Measurements from ENCODE around the gene PMM1. TPM values are rescaled to one million over a fixed set of nuclear protein-coding genes. Genes with fewer than 3 reads are reported as not detected.
"Not testable (repeated sequence)": the region's sequence is repeated elsewhere in the genome, so short reads cannot be mapped to it uniquely, and the experiment has no call there.

Gene PMM1
- total RNA-seq, 1 donor from 2014 or later, result 12.9 TPM

DNA sequence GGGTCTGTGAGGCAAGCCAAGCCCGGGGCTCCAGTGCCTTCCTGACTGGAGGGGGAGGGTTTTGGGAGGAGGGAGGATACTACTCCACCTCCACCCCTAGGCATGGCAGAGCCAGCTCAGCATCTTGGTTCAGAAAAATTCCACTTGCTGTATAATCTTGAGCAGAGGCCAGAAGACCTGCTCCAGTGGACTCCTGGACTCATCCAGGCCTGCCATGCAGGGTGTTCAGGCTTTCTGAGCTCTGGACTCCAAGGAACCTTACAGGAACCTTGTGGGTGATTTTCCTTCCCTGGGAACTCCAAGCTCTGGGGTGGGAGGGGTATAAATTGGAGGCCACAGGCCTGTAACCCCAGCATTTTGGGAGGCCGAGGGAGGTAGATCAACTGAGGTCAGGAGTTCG lies 19.4 kb downstream of the PMM1 start:
- intact Hi-C loops (cut with micrococcal nuclease), result no loop called here
- ATAC-seq, result no peak
- DNase-seq, result no peak

DNA sequence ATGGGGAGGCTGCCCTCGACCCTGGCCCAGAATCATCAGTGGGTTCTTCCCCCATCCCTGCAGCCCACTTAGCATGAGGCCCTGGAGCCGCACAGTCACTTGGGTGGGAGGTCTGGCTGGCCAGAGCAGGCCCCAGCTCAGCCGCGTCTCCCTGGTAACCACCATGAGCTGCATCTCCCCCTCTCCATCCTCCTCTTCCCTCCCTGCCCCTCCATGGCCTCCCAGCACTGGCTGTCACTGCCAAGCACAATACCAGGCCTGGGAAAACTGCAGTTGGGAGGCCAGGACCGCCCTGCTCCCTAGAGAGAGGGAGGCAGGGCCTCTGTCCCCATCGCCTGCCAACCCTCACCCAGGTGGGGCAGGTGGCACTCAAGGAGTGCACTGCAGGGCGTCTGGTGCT lies 20.8 kb downstream of the PMM1 start:
- intact Hi-C loops (cut with micrococcal nuclease), result no loop called here
- ATAC-seq, result peak; percentile 2
- DNase-seq, result no peak

DNA sequence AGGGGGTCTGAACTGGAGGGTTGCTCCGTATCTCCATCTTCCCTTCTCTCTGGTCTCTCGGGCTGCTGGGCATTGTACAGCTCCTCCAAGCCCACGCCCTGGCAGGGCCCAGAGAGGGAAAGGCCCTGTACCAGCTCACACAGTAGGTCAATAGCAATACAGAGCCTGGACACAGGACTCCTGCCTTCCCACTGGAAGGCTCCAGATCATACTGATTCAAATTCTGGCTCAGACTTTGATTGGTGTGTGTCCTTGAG lies 22.2 kb downstream of the PMM1 start:
- ATAC-seq, result no peak
- DNase-seq, result no peak
- intact Hi-C loops (cut with micrococcal nuclease), result no loop called here

DNA sequence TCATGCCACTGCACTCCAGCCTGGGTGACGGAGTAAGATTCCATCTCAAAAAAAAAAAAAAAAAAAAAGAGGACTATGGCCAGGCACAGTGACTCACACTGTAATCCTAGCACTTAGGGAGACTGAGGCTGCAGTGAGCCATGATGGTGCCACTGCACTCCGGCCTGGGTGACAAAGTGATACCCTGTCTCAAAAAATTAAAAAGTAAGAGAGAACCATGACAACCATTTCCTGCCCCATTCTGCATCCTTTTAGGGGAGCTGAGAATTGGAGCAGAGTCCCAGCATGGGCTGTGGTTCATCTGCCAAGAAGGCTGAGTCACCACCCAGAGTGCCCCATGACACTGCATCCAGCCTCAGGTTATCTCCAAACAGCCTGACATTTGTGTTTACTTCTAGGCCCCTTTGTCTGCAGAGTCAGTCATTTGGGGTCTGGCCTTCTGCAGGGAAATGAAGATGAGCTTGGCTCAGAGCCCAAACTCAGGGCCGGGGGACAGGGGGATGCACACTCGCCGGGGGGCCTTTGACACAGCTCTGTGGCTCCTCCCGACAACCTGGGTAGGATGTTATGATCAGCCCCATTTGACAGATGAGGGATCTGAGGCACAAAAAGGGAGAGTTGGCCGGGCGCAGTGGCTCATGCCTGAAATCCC lies 24.1 kb downstream of the PMM1 start:
- DNase-seq (peak; percentile 58), ATAC-seq (peak; percentile 17)
- intact Hi-C loops (cut with micrococcal nuclease), result no loop called here

DNA sequence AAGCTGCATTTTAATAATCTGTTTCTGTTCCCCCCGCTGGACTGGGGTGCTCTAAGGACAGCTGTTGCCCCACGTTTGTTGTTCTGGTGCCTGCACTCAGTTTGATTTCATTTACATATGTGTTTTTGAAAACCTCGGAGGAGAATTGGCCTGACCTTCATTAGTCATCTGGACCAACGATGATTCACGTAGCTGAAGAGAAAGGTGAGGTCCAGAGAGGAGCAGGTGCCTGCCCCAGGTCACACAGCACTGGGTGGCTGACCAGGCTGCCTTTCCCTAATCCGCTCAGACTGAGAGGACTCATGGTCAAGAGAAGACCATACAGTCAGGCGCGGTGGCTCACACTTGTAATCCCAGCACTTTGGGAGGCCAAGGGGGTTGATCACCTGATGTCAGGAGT lies 25.1 kb downstream of the PMM1 start:
- no peak for ATAC-seq
- intact Hi-C loops (cut with micrococcal nuclease), result no loop called here
- DNase-seq, result no peak

DNA sequence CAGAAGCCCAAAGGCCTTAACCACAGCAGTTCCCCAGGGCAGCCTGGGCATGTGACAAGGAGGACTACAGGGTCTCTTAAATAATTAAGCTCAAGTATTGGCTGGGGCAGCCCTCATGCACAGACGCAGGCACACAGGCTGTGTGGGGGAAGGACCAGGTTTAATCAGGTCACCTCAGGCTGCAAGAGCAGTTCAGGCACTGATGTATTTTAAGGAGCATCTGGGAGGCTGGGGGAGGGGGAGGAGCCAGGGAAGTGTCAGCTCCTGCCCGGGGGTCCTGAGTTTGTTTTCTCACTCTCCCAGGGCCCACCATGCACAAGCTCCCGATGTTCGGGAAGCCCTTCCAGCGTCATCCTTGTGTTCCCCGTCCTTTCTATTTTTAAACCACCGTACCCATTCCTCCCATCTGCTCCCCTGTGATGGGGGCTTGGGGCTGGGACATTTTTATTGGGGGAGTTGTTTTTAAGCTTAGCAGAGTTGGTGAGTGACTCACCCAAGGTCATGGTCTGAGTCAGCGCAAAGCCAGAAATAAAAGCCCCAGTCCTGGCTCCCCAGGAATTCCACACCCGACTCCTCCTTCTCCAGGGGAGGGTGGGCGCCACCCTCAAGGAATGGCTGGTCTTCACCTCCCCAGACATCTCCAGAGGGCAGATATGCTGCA lies 26.5 kb downstream of the PMM1 start:
- peak; percentile 31 for ATAC-seq
- DNase-seq, result peak; percentile 56
- intact Hi-C loops (cut with micrococcal nuclease), result no loop called here

DNA sequence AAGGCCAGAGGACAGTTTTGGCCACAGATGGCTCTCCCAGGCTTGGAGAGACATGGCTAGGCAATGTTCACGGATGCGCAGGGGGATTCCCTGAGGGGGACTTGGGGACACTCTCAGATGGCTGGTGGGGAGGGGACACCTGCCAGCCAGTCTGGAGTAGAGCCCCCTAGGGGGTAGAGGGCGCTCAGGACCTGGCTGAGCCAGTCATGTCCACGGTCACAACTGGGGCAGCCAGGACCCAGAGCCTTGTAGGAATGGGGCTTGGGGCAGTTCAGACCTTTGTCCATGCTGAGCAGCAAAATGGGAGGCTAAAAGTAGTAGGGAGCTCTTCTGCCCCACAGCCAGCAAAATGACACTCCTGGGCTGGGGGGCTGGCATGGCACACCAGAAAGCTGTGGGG lies 27.2 kb downstream of the PMM1 start:
- no peak for DNase-seq
- intact Hi-C loops (cut with micrococcal nuclease), result no loop called here
- peak; percentile 2 for ATAC-seq

DNA sequence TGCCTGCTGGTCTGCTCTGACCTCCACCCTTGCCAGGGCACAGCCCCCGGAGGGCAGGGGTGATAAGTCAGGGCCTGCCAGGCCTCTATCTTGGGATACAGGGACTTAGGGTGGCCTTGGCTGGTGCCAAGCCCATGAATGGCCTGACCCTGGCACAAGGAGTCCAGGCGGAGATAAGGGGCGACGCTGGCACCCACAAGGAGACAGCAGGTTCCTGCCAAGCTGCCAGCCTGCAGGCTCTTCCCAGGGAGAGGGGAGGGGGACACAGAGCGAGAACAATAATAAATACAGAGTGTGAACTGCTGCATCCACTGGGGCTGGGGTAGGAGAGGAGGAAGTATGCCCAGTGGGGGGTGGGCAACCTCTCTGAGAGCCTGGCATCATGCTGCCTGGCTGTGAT lies 27.9 kb downstream of the PMM1 start:
- intact Hi-C loops (cut with micrococcal nuclease), result no loop called here
- peak; percentile 72 for ATAC-seq
- peak; percentile 85 for DNase-seq

DNA sequence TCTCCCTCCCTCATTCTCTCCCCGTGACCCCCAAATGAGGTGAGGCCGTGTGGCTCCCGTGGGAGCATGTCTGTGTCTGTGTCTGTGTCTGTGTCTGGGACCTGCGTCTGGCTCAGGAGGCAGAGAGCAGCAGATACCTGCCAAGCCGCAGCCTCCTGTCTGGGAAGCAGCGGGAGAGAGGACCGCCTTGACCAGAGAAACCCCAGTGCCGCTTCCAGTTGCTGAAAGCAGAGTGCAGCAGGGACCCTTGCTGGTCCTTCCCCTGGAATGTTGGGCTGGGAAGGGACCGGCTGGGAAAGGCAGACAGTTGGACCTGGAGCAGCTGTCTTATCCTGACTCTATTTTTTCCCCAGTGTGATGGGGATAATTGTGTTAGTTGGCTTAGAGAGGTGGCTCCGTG lies 28.3 kb downstream of the PMM1 start:
- intact Hi-C loops (cut with micrococcal nuclease), result no loop called here
- ATAC-seq (peak; percentile 33), DNase-seq (peak; percentile 48)

DNA sequence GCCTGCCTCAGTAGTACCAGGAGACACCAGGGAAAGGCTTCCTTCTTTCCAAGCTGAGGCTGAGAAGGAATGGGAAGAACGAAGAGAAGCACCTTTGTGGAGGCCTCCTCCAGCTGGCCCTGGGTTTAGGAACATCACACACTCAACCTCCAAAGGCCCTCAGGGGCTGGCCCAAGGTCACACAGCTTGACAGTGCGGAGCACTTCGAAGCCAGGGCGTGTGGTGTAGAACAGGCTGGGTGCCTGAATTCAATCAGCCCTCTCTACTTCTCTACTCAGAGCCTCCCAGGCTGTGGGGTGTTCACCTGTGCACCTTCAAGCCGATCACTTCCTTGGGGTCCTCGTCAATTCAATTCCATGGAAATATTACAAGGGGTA lies 29.6 kb downstream of the PMM1 start:
- ATAC-seq, result peak; percentile 20
- intact Hi-C loops (cut with micrococcal nuclease), result no loop called here
- peak; percentile 55 for DNase-seq

DNA sequence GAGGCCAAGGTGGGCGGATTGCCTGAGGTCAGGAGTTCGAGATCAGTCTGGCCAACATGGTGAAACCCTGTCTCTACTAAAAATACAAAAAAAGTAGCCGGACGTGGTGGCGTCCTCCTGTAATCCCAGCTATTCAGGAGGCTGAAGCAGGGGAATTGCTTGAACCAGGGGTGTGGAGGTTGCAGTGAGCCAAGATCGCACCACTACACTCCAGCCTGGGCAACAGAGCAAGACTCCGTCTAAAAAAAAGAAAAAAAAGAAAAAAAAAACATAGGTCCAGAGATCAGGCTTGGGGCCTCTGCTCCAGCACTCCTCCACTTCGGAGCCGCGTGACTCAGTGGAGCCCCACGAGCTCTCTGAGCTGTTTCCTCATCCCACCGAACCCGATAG lies 31.4 kb downstream of the PMM1 start:
- intact Hi-C loops (cut with micrococcal nuclease); ATAC-seq; DNase-seq: not testable (repeated sequence)

DNA sequence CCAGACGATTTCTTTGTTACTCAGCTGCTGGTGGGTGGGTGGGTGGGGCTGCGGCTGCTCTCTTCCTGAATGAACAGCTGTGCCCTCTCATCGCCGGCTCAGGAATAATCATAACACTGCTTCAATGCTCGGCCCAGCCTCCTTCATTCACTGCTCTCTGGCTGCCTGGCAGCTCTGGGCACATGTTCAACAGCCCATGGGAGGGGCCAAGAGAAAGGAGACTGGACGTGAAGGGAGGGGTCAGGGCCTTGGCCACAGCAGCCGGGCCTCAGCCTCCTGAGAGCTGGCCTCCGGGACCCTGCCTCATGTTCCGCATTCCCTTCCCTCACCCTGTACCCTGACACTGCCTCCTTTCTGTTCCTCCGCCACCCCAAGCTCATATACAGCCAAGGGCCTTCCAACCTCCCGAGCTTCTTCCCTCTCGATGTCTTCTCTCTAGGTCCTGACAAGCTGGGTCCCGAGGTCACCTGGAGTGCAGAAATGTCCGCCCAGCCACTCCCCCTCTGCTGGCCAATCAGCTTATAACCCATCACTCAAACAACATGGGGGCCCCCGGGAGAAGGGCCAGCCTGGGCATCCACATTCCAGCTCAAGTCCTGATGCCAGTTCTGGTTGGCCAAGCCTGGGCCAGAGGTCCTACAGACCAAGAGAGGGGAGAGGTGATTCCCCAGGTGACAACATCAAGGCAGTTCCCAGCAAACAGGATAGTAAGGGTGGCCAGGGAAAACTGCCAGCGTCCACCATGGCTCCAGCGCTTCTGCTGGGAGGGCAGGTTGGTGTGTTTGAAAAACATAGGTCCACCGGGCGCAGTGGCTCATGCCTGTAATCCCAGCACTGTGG lies 32.0 kb downstream of the PMM1 start:
- ATAC-seq, result peak; percentile 35
- intact Hi-C loops (cut with micrococcal nuclease), result no loop called here

DNA sequence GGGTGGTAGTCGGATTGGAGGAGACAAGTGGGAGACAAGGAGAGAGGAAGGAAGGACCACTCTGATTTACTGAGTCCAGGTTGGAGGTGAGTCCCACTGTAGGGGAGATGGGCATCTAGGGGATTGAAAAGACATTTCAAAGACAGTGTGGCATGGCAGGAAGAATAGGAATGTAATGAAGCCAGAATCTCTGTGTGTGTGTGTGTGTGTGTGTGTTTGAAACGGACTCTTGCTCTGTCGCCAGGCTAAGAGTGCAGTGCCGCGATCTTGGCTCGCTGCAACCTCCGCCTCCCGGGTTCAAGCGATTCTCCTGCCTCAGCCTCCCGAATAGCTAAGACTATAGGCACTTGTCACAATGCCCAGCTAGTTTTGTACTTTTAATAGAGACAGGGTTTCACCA lies 33.1 kb downstream of the PMM1 start:
- DNase-seq (no peak), ATAC-seq (no peak)
- intact Hi-C loops (cut with micrococcal nuclease), result no loop called here

More for the DNA sequence above, 32.0 kb downstream of the PMM1 start:
- peak; percentile 83 for DNase-seq

DNA sequence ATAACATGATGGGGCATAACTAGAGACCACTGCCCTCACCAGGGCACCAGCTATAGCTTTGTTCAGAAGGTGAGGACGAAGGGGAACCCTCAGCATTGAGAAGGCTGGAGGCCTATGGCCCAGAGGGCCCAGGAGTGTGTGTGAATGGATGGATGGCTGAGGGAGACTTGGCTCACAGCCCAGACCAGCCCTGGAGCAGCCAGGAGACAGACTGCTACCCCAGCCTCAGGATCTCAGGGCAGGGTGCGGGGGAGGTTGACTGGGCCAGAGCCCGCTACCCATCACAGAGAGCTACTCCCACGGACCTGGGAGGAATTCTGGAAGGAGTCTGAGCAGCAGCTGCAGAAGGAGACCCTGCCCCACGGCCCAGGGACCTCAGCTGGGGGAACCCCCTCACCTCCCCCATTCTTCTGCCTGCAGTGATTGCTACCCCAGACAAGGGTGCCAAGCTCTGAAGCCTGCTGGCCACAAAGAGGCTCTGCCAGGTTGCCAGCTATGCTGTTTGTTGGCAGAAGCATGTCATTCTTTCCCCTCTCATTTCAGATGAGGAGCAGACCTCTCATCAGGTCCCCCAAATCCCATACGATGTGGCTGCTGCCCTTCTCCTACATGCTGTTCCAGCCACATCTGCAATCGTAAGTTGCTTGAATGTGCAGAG lies 34.2 kb downstream of the PMM1 start:
- DNase-seq, result no peak
- intact Hi-C loops (cut with micrococcal nuclease), result no loop called here
- peak; percentile 19 for ATAC-seq

DNA sequence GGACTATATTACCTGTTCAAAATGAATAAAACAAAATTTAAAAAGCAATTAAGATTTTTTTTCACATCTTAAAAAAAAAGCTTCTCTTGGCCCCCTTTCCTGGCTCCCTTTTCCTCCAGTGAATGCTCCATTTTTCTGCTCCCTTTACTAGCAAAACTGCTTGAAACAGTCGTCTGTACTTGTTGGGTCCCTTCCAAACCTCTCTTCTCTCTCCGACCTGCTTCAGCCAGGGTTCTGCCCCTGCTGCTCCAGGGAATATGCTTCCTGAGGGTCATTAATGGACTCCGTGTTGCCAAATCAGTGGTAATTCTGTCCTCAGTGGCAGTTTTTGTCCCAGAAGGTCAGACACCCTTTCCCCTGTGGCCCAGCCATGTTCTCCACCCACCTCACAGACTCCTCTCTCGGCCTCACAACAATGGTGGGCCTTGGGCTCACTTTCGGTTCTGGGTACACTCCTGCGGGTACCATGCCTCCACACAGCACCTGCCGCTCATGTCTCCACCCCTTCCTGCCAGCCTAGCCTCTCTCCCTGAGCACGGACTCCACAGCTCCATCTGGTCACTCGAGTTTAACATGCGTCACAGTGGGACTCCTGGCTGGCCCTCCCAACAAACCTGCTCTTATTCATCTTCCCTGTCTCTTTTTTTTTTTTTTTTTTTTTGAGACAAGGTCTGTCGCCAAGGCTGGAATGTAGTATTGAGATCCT lies 37.6 kb downstream of the PMM1 start:
- intact Hi-C loops (cut with micrococcal nuclease), result no loop called here
- DNase-seq (no peak), ATAC-seq (no peak)

DNA sequence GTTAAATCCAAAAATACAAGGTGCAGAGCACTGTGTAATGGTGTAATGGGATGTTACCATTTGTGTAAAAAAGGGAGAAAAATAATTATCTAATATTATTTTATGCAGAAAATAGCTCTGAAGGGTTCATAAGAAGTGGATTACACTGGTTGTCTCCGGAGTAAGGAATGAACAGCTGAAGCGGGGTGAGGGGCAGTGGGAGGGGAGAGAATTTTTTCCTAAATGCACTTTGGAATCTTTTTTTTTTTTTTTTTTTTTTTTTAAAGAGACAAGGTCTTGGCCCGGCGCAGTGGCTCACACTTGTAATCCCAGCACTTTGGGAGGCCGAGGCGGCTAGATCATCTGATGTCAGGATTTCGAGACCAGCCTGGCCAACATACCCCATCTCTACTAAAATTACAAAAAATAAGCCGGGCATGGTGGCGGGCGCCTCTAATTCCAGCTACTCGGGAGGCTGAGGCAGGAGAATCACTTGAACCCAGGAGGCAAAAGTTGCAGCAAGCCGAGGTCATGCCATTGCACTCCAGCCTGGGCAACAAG lies 38.6 kb downstream of the PMM1 start:
- intact Hi-C loops (cut with micrococcal nuclease), result no loop called here
- ATAC-seq, result no peak

DNA sequence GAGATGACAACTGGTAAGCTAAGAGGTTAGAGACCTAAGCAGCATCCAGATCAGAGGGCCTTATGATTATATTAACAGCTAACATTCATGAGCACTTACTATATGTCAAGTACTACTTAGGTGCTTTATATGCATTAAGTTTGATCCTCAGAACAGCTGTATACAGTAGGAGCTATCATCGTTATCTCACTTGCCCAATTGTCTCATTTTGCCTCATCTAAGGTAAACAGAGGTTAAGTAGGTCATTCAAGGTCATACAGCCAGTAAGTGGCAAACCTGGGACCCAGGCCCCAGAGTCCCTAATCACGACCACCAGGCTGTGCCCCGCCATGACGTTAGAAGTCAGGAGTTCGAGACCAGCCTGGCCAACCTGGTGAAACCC lies 40.8 kb downstream of the PMM1 start:
- ATAC-seq (no peak), DNase-seq (no peak)
- intact Hi-C loops (cut with micrococcal nuclease), result no loop called here

More for the DNA sequence above, 38.6 kb downstream of the PMM1 start:
- DNase-seq, result no peak

DNA sequence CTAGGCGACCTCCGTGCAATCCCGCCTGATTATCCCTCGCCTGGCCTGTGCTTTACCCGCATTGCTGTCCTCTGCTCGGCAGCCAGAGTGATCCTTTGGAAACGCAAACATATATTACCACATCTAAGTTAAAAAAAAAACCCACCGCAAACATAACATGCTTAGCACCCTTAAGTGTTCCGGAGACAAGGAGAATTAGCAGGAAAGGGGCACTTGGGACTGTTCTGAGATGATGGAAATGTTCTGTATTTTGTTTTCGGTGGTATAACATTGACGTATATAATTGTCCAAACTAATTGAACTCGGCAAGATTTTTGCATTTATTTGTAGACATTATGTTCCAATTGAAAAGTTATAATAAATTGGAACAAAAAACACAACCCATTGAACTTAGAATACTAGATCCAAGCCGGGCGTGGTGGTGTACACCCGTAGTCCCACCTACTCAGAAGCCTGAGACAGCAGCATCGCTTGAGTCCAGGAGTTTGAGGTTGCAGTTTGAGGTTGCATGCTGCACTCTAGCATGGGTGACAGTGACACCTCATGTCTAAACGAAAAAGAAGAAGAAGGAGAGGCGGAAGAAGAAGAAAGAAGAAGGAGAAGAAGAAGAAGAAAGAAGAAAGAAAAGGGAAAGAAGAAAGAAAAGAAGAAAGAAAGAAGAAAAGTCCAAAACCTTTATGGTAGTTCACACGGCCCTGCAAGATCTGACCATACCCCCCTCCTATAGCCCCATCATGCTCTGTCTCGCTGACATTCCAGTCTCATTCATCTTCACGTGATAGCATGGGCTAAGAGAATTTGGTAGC lies 44.8 kb downstream of the PMM1 start:
- DNase-seq (no peak), ATAC-seq (no peak)
- intact Hi-C loops (cut with micrococcal nuclease), result no loop called here

Measured in left ventricle myocardium superior (tissue), 1 donor.